Measurements from ENCODE around the gene ZNF664.

GRCh38 chr12:124006085-124006845 is 33.2 kb downstream of the ZNF664 start:
- TF ChIP-seq, protein P1, sequence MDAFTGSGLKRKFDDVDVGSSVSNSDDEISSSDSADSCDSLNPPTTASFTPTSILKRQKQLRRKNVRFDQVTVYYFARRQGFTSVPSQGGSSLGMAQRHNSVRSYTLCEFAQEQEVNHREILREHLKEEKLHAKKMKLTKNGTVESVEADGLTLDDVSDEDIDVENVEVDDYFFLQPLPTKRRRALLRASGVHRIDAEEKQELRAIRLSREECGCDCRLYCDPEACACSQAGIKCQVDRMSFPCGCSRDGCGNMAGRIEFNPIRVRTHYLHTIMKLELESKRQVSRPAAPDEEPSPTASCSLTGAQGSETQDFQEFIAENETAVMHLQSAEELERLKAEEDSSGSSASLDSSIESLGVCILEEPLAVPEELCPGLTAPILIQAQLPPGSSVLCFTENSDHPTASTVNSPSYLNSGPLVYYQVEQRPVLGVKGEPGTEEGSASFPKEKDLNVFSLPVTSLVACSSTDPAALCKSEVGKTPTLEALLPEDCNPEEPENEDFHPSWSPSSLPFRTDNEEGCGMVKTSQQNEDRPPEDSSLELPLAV (CRISPR knock-in tag; conservative IDR thresholded peaks at IDR 0.05; ENCODE audit: low read depth), result no peak
- TF ChIP-seq PTBP1 (IDR thresholded peaks at IDR 0.05; ENCODE audit: low read depth, low read length, poor library complexity, severe bottlenecking), result no peak
- TF ChIP-seq RAD21 (CRISPR knock-in tag; IDR thresholded peaks at IDR 0.05), result no peak
- no peak for TF ChIP-seq CBX5 (CRISPR knock-in tag; IDR thresholded peaks at IDR 0.05; ENCODE audit: borderline replicate concordance)
- TF ChIP-seq DNMT1 (CRISPR knock-in tag; IDR thresholded peaks at IDR 0.05), result no peak
- TF ChIP-seq PHF8 (CRISPR knock-in tag; IDR thresholded peaks at IDR 0.05), result no peak
- TF ChIP-seq ZNF614 (CRISPR knock-in tag; IDR thresholded peaks at IDR 0.05; ENCODE audit: borderline replicate concordance), result no peak
- no peak for TF ChIP-seq RFX5 (IDR thresholded peaks at IDR 0.05; ENCODE audit: low read depth, low read length)
